Central memory CD8-positive, alpha-beta T cell (primary cell): ENCODE results near the gene CCDC146.
"Not testable (repeated sequence)": the region's sequence is repeated elsewhere in the genome, so short reads cannot be mapped to it uniquely, and the experiment has no call there.

Experiments
- ATAC-seq: fragments of 150-1000 bp; cut with Tn5 transposase; replicated peaks from 2 replicates; pipeline ENCODE4 v1.10.0; 2022; ENCODE audit warnings: mild to moderate bottlenecking, moderate FRiP score, moderate number of reproducible peaks; ENCODE audit not compliant: poor library complexity, severe bottlenecking; ENCODE audit errors: extremely low read depth
- DNase-seq, 2 donors: peaks; one replicate each; pipeline ENCODE4 v3.0.0; 2021; ENCODE audit warnings: low spot score in 2 of 2
- H3K27ac Mint-ChIP-seq: one replicate; pipeline ENCODE4 v1.8.0; 2022; ENCODE audit warnings: low read depth, mild to moderate bottlenecking, moderate library complexity, mixed read lengths
- H3K27me3 Mint-ChIP-seq: one replicate; pipeline ENCODE4 v1.8.0; 2022; ENCODE audit warnings: mixed read lengths
- H3K36me3 Mint-ChIP-seq: one replicate; pipeline ENCODE4 v1.8.0; 2022; ENCODE audit warnings: mild to moderate bottlenecking, moderate library complexity, mixed read lengths; ENCODE audit not compliant: insufficient read depth
- H3K4me1 Mint-ChIP-seq: one replicate; pipeline ENCODE4 v1.8.0; 2022; ENCODE audit warnings: mixed read lengths
- H3K4me3 Mint-ChIP-seq: one replicate; pipeline ENCODE4 v1.8.0; 2022; ENCODE audit warnings: mild to moderate bottlenecking, moderate library complexity, mixed read lengths
- H3K9me3 Mint-ChIP-seq: one replicate; pipeline ENCODE4 v1.8.0; 2022; ENCODE audit warnings: mixed read lengths

CCDC146 gene

DNA sequence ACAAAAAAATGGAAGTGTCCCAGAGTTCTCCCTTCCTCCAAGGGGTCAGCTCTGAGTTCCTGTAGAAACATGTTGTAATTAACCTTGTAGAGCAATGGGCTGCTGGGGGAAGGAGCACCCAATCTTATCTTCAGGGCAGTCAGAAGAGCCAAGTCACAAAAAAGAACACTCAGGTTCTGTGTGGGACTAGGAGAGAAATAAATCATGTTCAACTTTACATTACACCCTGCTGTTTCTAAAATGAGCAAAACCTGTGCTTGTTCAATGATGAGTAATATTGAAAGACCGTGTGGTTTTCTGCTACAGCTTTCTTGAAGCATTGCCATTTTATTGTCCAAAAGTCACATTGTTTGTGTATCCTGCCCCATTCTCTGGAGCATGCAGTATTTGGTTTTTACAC lies 34.6 kb downstream of the CCDC146 start:
- H3K36me3 Mint-ChIP-seq, H3K27me3 Mint-ChIP-seq, H3K4me1 Mint-ChIP-seq, H3K4me3 Mint-ChIP-seq, H3K9me3 Mint-ChIP-seq, DNase-seq: not testable (repeated sequence)
- peak; percentile 30 for ATAC-seq
- peak overlapping the region; percentile 20 for H3K27ac Mint-ChIP-seq

- H3K27ac Mint-ChIP-seq, result peak overlapping the region; percentile 20
- DNase-seq (no peak), ATAC-seq (peak; percentile 50)
- no peaks in the 10 kb centered on the region for H3K9me3 Mint-ChIP-seq
- no peak overlapping the region for H3K4me3 Mint-ChIP-seq
- H3K4me1 Mint-ChIP-seq, result peaks cover 9% of the 10 kb centered on the region
- no peaks in the 10 kb centered on the region for H3K27me3 Mint-ChIP-seq
- H3K36me3 Mint-ChIP-seq, result peaks cover 2% of the 10 kb centered on the region
Observed at GRCh38 chr7:77157446-77157845, 35.0 kb downstream of the CCDC146 start.

DNA sequence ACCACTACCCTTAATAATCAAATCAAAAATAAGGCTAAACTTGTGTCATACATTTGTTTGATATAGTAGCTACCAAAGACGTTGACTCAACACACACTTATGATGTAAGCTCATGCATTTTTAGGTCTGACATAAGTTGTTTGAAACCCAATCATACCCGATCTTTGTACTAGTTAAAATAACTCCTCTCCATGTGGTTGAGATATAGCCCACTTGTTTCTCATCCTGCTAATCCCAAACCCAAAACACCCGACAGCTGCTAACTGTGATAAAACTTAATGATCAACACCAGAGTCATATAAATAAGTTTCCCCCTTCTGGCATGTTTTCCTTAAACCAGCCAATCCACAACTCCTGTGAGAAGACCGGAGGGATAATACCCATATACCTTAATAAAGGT lies 48.7 kb downstream of the CCDC146 start:
- not testable (repeated sequence) for H3K27me3 Mint-ChIP-seq, H3K9me3 Mint-ChIP-seq, H3K36me3 Mint-ChIP-seq, ATAC-seq, H3K27ac Mint-ChIP-seq, H3K4me3 Mint-ChIP-seq, DNase-seq, H3K4me1 Mint-ChIP-seq

- H3K27ac Mint-ChIP-seq, DNase-seq, H3K36me3 Mint-ChIP-seq, H3K9me3 Mint-ChIP-seq, H3K4me3 Mint-ChIP-seq, H3K4me1 Mint-ChIP-seq, H3K27me3 Mint-ChIP-seq, ATAC-seq: not testable (repeated sequence)
Observed at GRCh38 chr7:77172437-77173172, 50.2 kb downstream of the CCDC146 start.

DNA sequence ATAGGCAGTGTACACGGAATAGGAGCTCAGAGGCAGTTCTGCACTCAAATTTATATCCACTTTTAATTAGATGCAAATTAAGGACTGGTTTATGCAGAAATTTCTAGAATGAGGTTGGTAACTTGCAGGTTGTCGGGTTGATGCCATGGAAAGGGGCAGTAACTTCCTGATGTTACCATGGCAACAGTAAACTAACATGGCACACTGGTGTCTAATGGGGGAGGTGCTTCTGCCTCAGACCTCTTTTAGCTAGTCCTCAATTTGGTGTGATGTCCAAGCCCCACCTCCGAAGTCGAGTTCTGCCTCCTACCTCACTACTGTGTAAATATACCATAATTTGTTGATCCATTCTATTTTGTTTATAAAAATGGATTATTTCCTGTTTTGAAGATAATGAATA lies 52.0 kb downstream of the CCDC146 start:
- H3K4me1 Mint-ChIP-seq, H3K36me3 Mint-ChIP-seq, H3K4me3 Mint-ChIP-seq, DNase-seq, H3K27me3 Mint-ChIP-seq, H3K9me3 Mint-ChIP-seq, ATAC-seq, H3K27ac Mint-ChIP-seq: not testable (repeated sequence)

DNA sequence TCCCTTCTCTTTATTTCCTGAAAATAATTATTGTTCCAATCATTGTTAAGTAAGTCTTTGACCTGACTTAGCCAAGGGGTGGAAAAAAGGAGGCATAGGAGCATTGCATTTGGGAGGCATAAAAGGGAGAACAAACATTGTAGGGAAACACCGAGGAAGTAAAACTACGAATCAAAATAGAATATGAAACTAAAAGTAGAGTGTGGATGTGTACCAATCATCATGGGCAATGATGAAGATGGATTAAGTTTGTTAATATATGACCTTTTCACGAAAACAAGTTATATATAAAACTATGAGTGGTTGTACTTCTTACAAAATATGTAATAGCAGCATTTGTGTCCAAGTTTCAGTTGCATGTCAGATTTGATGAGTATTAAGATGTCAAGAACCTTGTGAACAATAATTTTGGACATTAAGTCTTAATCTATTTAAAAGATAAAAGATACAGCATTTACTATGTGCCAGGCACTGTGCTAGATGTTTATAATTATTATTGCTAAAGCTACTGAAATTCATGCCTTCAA lies 52.9 kb downstream of the CCDC146 start:
- H3K27me3 Mint-ChIP-seq, DNase-seq, H3K4me3 Mint-ChIP-seq, H3K4me1 Mint-ChIP-seq, H3K27ac Mint-ChIP-seq, ATAC-seq, H3K9me3 Mint-ChIP-seq, H3K36me3 Mint-ChIP-seq: not testable (repeated sequence)

DNA sequence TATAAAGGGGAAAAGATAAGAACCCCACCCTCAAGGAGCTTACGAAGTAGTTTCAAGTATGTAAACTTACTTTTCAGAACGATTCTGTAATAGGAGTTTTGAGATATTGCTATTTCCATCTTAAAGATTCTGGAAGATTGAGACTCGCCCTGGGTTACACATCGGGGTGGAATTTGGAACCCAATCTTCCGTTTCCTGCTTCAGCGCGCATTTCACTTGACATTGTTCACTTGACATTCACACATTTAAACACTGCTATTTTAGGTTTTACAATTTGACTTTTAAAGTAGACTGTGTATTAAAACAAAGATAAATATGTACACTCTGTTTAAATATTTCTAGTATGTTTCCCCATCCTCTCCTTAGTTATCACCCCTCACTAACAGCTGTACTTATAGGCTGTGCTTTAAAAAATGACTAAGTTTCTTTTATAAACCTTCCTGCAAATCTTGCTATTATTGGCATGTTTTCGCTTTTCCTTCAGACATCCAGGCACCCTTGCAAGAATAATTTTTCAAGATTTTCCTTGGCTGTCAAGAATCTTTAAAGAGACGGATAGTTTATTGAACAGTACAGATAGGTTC lies 55.0 kb downstream of the CCDC146 start:
- not testable (repeated sequence) for ATAC-seq, H3K27me3 Mint-ChIP-seq, H3K4me3 Mint-ChIP-seq, H3K27ac Mint-ChIP-seq, H3K4me1 Mint-ChIP-seq, DNase-seq, H3K9me3 Mint-ChIP-seq, H3K36me3 Mint-ChIP-seq

DNA sequence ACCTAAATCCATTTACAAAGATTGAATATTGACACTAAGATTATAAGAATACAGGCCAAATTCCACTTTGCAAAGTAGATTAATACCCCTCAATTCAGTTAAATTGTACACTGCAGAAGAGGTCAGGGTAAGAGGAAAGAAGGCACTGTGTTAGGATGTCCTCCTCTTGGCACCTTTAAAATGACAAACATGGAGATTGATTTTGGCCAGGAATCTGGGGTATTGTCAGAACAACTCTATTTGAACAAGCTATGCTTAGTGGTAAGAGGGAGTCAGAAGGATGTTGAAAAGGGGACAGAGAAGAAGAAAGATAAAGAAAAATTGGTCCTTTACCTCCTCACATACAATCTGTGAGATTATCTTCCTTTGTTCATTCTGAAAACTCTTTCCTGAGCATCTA lies 55.6 kb downstream of the CCDC146 start:
- H3K36me3 Mint-ChIP-seq, H3K4me1 Mint-ChIP-seq, DNase-seq: not testable (repeated sequence)

GRCh38 chr7:77181015-77181595 lies 58.7 kb downstream of the CCDC146 start:
- H3K27ac Mint-ChIP-seq, result no peak overlapping the region
- H3K36me3 Mint-ChIP-seq, result no peaks in the 10 kb centered on the region
- ATAC-seq (no peak), DNase-seq (no peak)
- no peaks in the 10 kb centered on the region for H3K4me1 Mint-ChIP-seq
- no peaks in the 10 kb centered on the region for H3K27me3 Mint-ChIP-seq
- no peak overlapping the region for H3K4me3 Mint-ChIP-seq
- no peaks in the 10 kb centered on the region for H3K9me3 Mint-ChIP-seq

More for the DNA sequence above, 55.6 kb downstream of the CCDC146 start:
- H3K4me3 Mint-ChIP-seq, H3K9me3 Mint-ChIP-seq, ATAC-seq, H3K27ac Mint-ChIP-seq, H3K27me3 Mint-ChIP-seq: not testable (repeated sequence)

DNA sequence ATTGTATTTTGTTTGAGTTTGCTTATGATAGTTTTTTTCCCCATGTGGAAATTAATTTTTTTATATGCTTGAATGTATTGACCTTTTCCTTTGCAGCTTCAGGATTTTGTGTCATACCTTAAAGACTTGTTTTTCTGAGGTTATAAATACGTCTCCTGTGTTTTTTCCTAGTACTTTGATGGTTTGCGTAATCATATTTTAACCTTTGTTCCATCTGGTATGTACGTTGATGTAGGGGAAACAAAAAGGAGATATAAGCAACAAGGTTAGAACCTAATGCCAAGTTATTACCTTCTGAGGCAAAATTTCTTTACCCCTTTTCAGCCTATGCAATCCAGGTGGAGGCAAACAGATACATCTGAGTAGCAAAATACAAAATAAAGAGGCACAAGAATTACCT lies 59.3 kb downstream of the CCDC146 start:
- no peak overlapping the region for H3K27ac Mint-ChIP-seq
- H3K4me3 Mint-ChIP-seq, result no peak overlapping the region
- H3K36me3 Mint-ChIP-seq, result no peaks in the 10 kb centered on the region
- no peak for ATAC-seq
- no peaks in the 10 kb centered on the region for H3K9me3 Mint-ChIP-seq
- no peaks in the 10 kb centered on the region for H3K4me1 Mint-ChIP-seq
- H3K27me3 Mint-ChIP-seq, result no peaks in the 10 kb centered on the region
- no peak for DNase-seq

- ATAC-seq (no peak), DNase-seq (no peak)
- Mint-ChIP-seq H3K27me3 (no peaks in the 10 kb centered on the region), H3K4me3 (no peak overlapping the region), H3K4me1 (no peaks in the 10 kb centered on the region), H3K9me3 (no peaks in the 10 kb centered on the region), H3K36me3 (no peaks in the 10 kb centered on the region), H3K27ac (no peak overlapping the region)
Observed at GRCh38 chr7:77182261-77182660, 59.8 kb downstream of the CCDC146 start.

DNA sequence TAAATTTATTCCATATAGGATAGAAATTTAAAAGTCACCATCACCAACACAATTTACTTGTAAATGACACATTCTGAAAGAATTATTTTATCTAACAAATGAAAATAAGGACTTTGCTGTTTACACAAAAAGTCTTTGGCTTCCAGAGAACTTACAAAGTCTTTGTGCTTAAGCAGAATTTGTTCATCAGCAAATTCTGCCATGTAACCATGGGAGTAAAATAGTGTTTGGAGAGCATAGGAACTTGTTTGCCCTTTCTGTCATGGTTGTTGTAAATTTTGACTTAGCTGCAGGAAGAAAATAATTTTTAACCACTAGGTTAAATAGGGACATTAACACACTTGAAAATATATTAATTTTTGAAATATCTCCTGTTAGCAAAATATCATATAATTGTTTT lies 62.0 kb downstream of the CCDC146 start:
- Mint-ChIP-seq H3K4me3 (no peak overlapping the region), H3K9me3 (no peaks in the 10 kb centered on the region), H3K27ac (no peak overlapping the region), H3K4me1 (no peaks in the 10 kb centered on the region), H3K27me3 (no peaks in the 10 kb centered on the region), H3K36me3 (no peaks in the 10 kb centered on the region)
- DNase-seq (no peak), ATAC-seq (no peak)

DNA sequence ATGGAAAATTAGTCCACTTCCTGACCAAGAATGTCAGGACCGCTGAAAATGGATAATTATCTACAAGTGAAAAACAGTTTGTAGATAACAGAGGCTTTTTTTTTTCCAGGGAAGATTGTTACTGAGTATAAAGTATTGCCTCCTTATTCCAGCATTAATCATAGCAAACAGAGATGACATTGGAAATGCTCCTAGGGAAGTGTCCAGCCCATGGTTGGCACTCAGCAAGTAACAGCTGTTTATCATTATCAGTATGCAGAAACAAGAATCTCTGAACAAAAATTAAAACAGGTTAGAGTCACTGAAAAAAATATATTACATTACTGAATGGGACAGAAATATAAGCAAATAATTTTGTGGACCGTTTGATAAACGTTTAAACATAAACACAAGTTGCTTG lies 62.6 kb downstream of the CCDC146 start:
- no peak overlapping the region for H3K27ac Mint-ChIP-seq
- ATAC-seq, result no peak
- H3K4me3 Mint-ChIP-seq, result no peak overlapping the region
- no peaks in the 10 kb centered on the region for H3K36me3 Mint-ChIP-seq
- H3K9me3 Mint-ChIP-seq, result no peaks in the 10 kb centered on the region
- H3K4me1 Mint-ChIP-seq, result no peaks in the 10 kb centered on the region
- H3K27me3 Mint-ChIP-seq, result no peaks in the 10 kb centered on the region
- no peak for DNase-seq
